ENCODE measurements around the gene PTGDR2. TPM values are rescaled to one million over a fixed set of nuclear protein-coding genes. Genes with fewer than 3 reads are reported as not detected.

PTGDR2 gene
- total RNA-seq, 1 experiment from 2014 or later: not detected

DNA sequence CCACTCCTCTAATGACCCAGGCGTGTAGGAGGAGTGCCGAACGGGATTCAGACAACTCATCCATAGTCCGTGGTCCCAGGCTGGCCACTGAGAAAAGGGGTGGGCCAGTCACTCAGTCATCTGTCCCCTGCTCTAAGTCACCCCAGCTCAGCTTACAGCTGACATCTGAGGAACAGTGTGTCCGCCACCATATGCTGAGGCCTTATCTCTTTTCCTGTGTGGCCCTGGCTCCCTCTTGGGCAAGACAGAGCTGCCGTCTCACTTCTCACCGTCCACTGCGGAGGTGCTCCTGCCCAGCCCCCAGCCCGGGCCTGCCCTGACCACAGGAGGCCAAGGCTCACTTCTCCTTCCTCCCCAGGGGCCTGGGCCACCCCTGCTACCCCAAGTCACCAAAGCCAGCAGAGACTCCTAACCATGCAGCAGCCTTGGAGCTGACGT, 7.0 kb downstream of the PTGDR2 start:
- no peak for DNase-seq (ENCODE audit: low read depth, low spot score)
- in situ Hi-C loops (cut with HindIII; ENCODE audit: low pct_unique_long_range_greater_than_20kb, low sequenced_read_pairs): no loop called here

- in situ Hi-C loops (cut with HindIII; ENCODE audit: low pct_unique_long_range_greater_than_20kb, low sequenced_read_pairs): no loop called here
- DNase-seq (ENCODE audit: low read depth, low spot score): no peak
Observed at GRCh38 chr11:60847896-60848295, 7.9 kb downstream of the PTGDR2 start.

- DNase-seq (ENCODE audit: low read depth, low spot score): no peak
- in situ Hi-C loops (cut with HindIII; ENCODE audit: low pct_unique_long_range_greater_than_20kb, low sequenced_read_pairs): no loop called here
Observed at GRCh38 chr11:60847281-60847680, 8.5 kb downstream of the PTGDR2 start.

GRCh38 chr11:60845338-60845737, 10.4 kb downstream of the PTGDR2 start:
- in situ Hi-C loops (cut with HindIII; ENCODE audit: low pct_unique_long_range_greater_than_20kb, low sequenced_read_pairs): no loop called here
- no peak for DNase-seq (ENCODE audit: low read depth, low spot score)

- in situ Hi-C loops (cut with HindIII; ENCODE audit: low pct_unique_long_range_greater_than_20kb, low sequenced_read_pairs): no loop called here
- no peak for DNase-seq (ENCODE audit: low read depth, low spot score)
Observed at GRCh38 chr11:60844870-60845221, 10.9 kb downstream of the PTGDR2 start.

- DNase-seq (ENCODE audit: low read depth, low spot score): no peak
- in situ Hi-C loops (cut with HindIII; ENCODE audit: low pct_unique_long_range_greater_than_20kb, low sequenced_read_pairs): no loop called here
Observed at GRCh38 chr11:60844045-60844869, 11.5 kb downstream of the PTGDR2 start.

GRCh38 chr11:60842668-60843600, 12.8 kb downstream of the PTGDR2 start:
- DNase-seq (ENCODE audit: low read depth, low spot score): no peak
- in situ Hi-C loops (cut with HindIII; ENCODE audit: low pct_unique_long_range_greater_than_20kb, low sequenced_read_pairs): no loop called here

DNA sequence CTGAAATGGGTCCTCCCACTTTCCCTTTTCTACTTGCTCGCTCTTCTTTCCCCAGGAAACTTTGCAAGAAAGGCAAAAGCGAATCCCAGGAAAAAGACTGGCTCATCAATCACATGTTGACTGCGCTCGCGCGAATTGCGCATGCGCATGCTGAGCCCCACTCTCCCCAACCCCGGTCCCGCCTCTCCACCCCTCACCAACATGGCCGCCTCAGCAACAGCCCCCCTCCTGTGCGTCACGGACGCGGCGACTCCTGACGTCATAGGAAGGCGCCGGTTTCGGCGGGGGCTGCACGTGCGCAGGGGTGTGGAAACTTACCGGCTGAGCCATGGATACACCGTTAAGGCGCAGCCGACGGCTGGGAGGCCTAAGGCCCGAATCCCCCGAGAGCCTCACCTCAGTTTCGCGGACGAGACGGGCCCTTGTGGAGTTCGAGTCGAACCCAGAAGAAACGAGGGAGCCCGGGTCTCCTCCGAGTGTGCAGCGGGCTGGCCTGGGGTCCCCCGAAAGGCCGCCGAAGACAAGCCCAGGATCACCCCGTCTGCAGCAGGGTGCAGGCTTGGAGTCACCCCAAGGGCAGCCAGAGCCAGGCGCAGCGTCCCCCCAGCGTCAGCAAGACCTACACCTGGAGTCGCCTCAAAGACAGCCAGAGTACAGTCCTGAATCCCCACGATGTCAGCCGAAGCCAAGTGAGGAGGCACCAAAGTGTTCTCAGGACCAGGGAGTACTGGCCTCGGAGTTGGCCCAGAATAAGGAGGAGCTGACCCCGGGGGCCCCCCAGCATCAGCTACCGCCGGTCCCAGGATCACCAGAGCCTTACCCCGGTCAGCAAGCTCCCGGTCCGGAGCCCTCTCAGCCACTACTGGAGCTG, 13.7 kb downstream of the PTGDR2 start, which contains the start of gene CCDC86:
Gene CCDC86, plus strand, starts transcription at position 317 of the 871 bp plus-strand sequence. Its CDS starts 12 bp downstream, at position 329.
- in situ Hi-C loops (cut with HindIII; ENCODE audit: low pct_unique_long_range_greater_than_20kb, low sequenced_read_pairs): no loop called here

GRCh38 chr11:60840470-60841430, 15.0 kb downstream of the PTGDR2 start:
- in situ Hi-C loops (cut with HindIII; ENCODE audit: low pct_unique_long_range_greater_than_20kb, low sequenced_read_pairs): no loop called here
- DNase-seq (ENCODE audit: low read depth, low spot score): no peak

More for the DNA sequence above, 13.7 kb downstream of the PTGDR2 start, which contains the start of gene CCDC86:
- peak; percentile 92 for DNase-seq (ENCODE audit: low read depth, low spot score)

DNA sequence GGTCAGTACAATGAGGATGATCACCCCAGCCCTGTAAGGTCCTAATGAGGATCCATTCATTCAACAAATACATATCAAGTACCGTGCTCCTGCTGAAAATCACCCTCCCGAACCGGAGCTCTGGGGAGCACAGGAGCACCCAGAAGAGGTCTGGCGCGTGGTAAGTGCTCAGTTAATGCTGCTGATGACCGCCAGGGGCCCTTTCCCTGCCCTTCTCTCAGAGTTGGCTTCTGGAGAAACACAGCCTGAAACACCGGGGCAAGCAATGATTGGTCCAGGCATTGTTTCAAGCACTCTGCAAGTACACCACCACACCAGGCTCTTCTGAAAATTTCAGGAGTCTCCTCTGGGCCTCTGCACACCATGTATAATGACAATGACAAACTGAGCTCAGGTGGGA, 17.6 kb downstream of the PTGDR2 start:
- in situ Hi-C loops (cut with HindIII; ENCODE audit: low pct_unique_long_range_greater_than_20kb, low sequenced_read_pairs): no loop called here
- DNase-seq (ENCODE audit: low read depth, low spot score): peak; percentile 60

DNA sequence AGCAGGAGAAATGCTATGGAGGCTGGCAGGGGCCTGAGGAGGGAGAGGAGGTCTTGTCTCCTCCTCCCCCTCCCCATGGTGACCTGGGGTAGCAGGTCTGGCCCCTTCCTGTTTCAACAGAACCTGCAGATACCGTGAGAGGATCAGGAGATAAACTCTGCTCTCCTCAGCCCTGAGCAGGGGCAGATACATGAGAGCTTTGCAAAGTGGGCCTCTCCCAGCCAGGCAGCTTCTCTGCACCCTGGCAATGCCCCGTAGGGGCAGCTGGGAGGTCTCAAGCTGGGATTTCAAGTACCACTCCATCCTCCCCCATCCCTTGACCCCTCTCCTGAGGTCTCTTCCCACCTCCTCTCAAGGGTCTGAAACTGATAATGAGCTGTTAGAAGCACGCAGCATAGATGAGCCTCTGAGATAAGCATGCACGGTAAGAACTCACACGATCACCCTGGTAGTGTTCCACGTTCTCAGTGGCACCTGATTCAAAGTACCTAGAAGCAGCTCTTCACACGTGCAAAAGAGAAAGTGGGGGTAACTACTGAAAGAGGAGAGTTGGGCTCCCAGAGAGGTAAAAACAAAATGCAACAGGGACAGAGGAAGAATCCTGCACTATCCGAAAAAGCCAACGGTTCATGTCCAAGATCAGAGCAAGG, 18.8 kb downstream of the PTGDR2 start:
- in situ Hi-C loops (cut with HindIII; ENCODE audit: low pct_unique_long_range_greater_than_20kb, low sequenced_read_pairs): no loop called here
- no peak for DNase-seq (ENCODE audit: low read depth, low spot score)

- in situ Hi-C loops (cut with HindIII; ENCODE audit: low pct_unique_long_range_greater_than_20kb, low sequenced_read_pairs): no loop called here
- no peak for DNase-seq (ENCODE audit: low read depth, low spot score)
Observed at GRCh38 chr11:60835534-60835846, 20.3 kb downstream of the PTGDR2 start.

GRCh38 chr11:60834742-60835533, 20.8 kb downstream of the PTGDR2 start:
- in situ Hi-C loops (cut with HindIII; ENCODE audit: low pct_unique_long_range_greater_than_20kb, low sequenced_read_pairs): no loop called here
- no peak for DNase-seq (ENCODE audit: low read depth, low spot score)

GRCh38 chr11:60831501-60832079, 24.2 kb downstream of the PTGDR2 start:
- in situ Hi-C loops (cut with HindIII; ENCODE audit: low pct_unique_long_range_greater_than_20kb, low sequenced_read_pairs): no loop called here
- DNase-seq (ENCODE audit: low read depth, low spot score): no peak

DNA sequence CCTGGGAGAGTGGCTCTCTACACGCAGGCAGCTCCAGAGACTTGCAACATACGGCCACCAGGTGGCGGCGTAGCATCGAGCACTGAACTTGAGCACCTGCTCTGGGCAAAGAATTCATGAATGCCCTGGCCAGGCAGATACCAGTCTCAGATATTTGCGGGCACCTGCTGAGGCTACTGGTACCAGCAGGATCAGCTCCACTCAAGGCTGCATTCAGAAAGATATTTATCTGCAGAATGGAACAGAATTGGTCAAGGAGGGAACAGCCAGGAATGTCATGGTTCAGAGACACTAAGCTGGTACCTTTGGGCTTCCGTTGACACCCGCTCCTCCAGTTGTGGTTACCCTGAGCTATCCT, 24.6 kb downstream of the PTGDR2 start:
- in situ Hi-C loops (cut with HindIII; ENCODE audit: low pct_unique_long_range_greater_than_20kb, low sequenced_read_pairs): no loop called here

More for the DNA sequence above, 24.6 kb downstream of the PTGDR2 start:
- peak; percentile 78 for DNase-seq (ENCODE audit: low read depth, low spot score)

Measured in SK-MEL-5 (cell line).